GM06990 (cell line): Measurements from ENCODE around the gene OTULINL.

Experiments
- DNase-seq: peaks from one replicate; pipeline ENCODE4 v3.0.0-alpha.2; 2011; ENCODE audit not compliant: insufficient read length; ENCODE audit errors: extremely low read depth
- H3K27me3 ChIP-seq: replicated peaks from 2 replicates; pipeline ENCODE4 v1.6.0; 2011; ENCODE audit warnings: low read length; ENCODE audit not compliant: control insufficient read depth, insufficient read depth
- H3K36me3 ChIP-seq: 2 replicates; pipeline ENCODE4 v1.5.1; 2011; ENCODE audit warnings: low read length; ENCODE audit not compliant: control insufficient read depth, insufficient read depth
- H3K4me3 ChIP-seq: replicated peaks from 2 replicates; pipeline ENCODE4 v1.5.1; 2011; ENCODE audit warnings: low read depth, mild to moderate bottlenecking, control low read depth, low read length
- TF ChIP-seq, protein P1 (sequence below): IDR thresholded peaks from 2 replicates; pipeline ENCODE4 v1.5.1; 2011; ENCODE audit warnings: low read length, control low read depth, mild to moderate bottlenecking, inconsistent platforms; ENCODE audit not compliant: insufficient read depth, poor library complexity, severe bottlenecking

OTULINL gene

DNA sequence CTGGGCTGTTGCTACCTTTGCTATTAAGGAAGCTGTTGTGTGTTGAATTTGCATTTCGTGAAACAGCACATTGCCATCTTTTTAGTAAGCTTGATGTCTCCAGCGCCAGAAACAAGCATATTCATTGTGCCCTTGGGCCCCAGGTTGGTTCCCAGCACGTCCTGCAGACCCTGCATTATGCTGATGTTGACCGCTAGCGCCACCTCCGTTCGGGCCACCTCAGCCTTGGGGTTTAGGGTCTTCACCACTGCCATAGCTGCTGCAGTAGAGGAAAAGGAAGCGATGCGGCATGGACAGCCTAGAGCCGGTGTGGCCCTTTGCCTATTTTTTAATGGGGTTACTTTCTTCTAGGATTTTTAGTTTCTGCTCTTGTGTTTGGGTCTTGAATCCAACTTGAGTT is 59.2 kb downstream of the OTULINL start:
- Histone ChIP-seq H3K27me3 (no peaks in the 10 kb centered on the region), H3K4me3 (no peak overlapping the region), H3K36me3 (no peaks in the 10 kb centered on the region)
- no peak for DNase-seq
- TF ChIP-seq, protein P1, sequence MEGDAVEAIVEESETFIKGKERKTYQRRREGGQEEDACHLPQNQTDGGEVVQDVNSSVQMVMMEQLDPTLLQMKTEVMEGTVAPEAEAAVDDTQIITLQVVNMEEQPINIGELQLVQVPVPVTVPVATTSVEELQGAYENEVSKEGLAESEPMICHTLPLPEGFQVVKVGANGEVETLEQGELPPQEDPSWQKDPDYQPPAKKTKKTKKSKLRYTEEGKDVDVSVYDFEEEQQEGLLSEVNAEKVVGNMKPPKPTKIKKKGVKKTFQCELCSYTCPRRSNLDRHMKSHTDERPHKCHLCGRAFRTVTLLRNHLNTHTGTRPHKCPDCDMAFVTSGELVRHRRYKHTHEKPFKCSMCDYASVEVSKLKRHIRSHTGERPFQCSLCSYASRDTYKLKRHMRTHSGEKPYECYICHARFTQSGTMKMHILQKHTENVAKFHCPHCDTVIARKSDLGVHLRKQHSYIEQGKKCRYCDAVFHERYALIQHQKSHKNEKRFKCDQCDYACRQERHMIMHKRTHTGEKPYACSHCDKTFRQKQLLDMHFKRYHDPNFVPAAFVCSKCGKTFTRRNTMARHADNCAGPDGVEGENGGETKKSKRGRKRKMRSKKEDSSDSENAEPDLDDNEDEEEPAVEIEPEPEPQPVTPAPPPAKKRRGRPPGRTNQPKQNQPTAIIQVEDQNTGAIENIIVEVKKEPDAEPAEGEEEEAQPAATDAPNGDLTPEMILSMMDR: no peak

DNA sequence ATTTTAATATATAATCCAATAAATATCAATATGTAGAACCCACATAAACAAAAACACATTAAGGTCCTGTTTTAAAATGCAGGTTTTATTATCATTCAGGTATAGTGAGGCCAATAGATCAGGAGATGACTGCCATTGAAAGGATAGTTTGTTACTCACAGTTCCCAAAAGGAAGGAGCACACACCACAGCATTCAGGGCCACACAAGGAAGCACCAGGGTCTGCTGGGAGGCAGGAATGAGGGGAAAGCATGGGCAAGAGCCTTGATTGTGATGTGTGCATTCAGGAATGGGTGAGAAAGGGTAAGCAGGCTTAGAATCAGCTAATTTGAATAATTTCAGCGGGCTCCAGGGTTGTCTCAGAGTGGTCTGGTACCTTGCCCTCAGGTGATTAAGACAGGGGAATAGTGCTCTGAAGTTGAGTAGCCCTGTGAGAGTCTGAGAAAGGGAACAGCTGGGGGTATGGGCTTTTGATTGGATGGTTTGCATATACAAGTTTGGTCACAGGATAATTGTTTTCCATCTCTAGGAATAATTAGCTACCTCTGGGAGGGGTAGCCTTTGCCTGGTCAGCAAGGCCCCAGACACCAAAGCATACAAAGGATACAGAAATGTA is 63.1 kb downstream of the OTULINL start:
- no peak for DNase-seq
- Histone ChIP-seq H3K27me3 (no peaks in the 10 kb centered on the region), H3K36me3 (no peaks in the 10 kb centered on the region), H3K4me3 (no peak overlapping the region)
- TF ChIP-seq, protein P1: no peak

DNA sequence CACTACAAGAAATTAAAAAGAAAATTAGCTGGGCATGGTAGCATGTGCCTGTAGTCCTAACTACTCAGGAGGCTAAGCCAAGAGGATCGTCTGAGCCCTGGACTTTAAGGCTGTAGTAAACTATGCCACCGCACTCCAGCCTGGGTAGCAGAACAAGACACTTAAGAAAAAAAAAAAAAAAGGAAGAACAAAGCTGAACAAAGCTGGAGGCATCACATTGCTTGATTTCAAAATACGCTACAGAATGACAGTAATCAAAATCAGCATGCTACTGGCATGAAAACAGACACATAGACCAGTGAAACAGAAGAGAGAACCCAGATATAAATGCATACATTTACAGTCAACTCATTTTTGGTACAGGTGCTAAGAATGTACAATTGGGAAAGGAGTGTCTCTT is 68.5 kb downstream of the OTULINL start:
- no peak for DNase-seq
- no peaks in the 10 kb centered on the region for H3K27me3 ChIP-seq
- TF ChIP-seq, protein P1: no peak
- no peaks in the 10 kb centered on the region for H3K36me3 ChIP-seq
- no peak overlapping the region for H3K4me3 ChIP-seq

DNA sequence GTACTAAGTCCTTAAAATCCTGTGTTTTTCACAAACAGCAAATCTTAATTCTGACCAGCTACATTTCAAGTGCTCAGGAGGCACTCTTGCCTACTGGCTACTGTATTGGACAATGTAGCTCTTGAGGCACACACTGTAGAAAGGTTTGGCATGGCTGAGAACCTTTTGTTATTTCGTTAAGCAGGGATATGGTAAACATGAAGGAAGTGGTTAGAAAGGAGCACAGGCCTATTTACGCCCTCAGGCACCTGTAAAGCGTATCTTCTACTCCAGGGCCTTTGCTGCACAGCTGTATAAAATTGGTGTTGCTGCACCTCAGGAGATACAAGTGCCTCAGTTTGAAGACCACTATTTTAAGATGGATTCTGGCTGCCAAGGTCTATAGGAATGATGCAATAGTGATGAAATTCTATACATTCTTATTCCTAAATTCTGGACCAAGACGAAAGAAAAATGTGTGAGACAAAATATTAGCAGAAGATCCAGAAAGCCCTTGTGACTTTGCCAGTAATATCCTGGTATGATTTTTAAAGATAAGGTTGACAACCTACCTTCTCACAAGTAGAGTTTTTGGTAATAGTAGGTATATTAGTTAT is 73.7 kb downstream of the OTULINL start:
- H3K36me3 ChIP-seq: no peaks in the 10 kb centered on the region
- no peaks in the 10 kb centered on the region for H3K27me3 ChIP-seq
- DNase-seq: no peak
- H3K4me3 ChIP-seq: no peak overlapping the region
- TF ChIP-seq, protein P1: no peak

DNA sequence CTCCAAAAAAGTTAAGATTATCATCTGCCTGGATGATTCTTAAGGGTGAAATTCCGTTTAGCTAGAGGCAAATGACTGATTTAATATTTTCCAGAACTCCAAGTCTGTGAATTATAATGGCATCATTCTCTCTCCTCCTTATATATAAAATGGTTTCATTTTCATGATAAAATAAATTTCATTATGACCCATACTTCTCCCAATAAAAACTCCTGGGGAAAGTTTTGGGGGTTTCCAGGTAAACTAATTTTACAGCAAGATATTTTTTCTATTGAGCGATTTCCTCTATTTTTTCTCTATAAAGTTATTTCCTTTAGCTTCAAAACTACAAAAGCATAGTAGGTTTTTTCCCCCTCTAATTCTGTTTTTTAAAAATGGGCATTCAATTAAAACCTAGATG is 75.3 kb downstream of the OTULINL start:
- DNase-seq: no peak
- Histone ChIP-seq H3K4me3 (no peak overlapping the region), H3K36me3 (no peaks in the 10 kb centered on the region)

More for the DNA sequence above, 75.3 kb downstream of the OTULINL start:
- no peaks in the 10 kb centered on the region for H3K27me3 ChIP-seq
- TF ChIP-seq, protein P1: no peak
